HG02885 (cell line): ENCODE data around the gene AP5B1.
"Not testable (repeated sequence)": the region's sequence is repeated elsewhere in the genome, so short reads cannot be mapped to it uniquely, and the experiment has no call there.

Experiments
- ATAC-seq: cut with Tn5 transposase; IDR thresholded peaks from one replicate; pipeline ENCODE4 v1.9.1; 2021; ENCODE audit warnings: mild to moderate bottlenecking; ENCODE audit not compliant: unreplicated experiment, poor library complexity

The AP5B1 gene

DNA sequence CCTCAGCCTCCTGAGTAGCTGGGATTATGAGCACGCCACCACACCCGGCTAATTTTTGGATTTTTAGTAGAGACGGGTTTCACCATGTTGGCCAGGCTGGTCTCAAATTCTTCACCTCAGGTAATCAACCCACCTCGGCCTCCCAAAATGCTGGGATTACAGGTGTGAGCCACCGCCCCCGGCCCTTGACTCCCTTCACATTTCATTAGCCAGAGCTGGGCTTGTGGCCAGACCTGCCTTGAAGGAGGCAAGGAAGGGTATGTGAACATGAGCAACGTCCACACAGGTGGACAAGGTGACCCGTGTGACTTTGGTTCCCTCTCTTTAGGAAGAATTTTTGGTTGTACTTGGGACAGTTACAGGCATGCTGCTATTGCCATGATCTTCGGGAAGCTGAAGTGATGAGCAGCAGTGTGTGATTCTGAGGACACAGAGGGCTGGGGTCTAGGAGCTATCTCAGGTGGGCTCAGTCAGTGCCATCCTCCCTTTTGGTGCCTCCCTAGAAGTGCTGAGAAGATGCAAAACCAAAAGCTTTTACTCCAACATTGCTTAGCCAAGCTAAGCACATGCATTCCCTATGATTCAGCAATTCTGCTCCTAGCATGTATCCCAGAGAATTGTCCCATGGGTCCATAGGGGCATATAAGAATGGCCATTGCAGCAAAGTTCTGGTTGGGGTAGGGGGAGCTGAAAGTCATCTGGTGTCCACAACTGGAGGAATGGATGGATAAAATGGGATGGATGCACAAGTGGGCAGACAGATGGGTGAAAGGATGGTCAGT is 6.1 kb downstream of the AP5B1 start:
- ATAC-seq = no peak

DNA sequence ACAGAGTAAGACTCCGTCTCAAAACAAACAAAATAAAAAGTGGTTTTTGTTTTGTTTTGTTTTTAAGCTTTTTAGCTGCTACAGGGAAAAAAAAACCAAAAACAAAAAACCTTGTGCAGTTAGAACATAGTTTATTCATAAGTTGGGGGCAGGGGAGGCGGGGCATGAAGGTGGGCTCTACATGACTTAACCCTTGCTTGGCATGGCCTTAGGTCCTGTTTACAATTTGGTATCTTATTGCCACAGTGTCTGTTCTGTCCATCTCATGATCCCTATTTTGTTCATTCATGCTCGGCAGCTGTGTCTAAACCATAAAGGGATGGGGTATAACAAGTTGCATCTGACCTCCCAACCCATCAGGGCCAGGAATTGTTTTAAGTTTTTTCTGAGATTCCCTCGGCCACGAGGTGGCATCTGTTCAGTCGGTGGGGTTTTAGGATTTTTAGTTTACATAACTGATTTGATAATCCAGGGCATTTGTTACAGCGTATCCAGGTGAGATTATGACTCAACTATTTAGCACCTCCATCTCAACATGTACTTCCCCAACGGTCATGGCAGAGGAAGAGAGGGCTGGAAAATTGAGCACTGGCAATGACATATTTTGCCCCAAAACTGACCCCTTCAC is 6.9 kb downstream of the AP5B1 start:
- ATAC-seq = no peak

DNA sequence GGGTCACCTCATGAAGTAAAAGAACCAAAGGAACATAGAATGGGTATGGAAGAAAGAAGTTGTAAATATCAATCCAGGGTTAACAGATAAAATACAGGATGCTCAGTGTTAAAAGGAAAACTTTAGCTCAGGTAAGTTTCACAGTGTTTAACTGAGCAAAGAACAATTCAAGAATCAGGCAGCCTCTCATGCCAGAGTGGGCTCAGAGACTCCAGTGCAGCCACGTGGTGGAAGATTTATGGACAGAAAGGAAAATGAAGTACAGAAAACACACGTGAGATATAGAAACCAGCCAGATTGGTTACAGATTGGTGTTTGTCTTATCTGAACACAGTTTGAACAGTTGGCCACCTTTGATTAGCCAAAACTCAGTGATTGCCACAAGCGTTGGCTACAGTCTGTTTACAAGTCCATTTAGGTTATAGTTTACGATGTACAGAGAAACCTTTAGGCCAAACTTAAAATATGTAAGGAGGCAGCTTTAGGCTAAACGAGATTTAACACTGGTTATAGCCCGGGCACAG is 9.1 kb downstream of the AP5B1 start:
- ATAC-seq = no peak

DNA sequence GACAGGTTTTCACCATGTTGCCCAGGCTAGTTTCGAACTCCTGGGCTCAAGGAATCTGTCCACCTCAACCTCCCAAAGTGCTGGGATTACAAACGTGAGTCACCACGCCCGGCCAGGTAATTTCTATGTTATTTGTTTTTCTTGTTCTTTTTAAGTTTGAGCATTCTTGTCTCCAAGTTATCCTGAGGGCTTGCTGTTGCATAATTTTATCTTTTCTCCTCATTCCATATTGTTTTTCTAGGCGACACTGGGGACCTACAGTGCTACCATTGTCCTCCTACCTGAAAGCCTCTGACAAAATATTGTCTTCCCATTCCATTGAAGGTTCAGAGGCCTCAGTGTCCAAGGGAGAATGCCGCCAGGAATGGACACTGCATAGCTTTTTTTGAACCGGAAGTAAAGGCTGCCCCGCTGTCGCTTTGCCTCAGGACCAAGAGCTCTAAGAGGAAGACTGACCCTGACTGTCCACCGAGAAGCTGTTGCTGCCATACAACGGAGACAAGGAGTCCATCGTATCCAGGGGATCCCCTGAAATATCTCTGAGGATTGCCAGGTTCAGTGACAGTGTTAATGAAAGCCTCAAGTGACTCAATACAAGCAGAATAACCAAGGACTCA is 9.7 kb downstream of the AP5B1 start:
- ATAC-seq = no peak

DNA sequence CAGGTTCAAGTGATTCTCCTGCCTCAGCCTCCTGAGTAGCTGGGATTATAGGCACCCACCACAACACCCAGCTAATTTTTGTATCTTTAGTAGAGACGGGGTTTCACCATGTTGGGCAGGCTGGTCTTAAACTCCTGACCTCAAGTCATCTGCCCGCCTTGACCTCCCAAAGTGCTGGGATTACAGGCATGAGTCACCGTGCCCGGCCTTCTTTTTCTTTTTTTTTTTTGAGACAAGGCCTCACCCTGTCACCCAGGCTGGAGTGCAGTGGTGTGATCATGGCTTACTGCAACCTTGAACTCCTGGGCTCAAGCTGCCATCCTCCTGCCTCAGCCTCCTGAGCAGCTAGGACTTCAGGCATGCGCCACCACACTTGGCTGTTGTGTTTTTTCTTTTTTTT is 13.0 kb downstream of the AP5B1 start:
- ATAC-seq = not testable (repeated sequence)

DNA sequence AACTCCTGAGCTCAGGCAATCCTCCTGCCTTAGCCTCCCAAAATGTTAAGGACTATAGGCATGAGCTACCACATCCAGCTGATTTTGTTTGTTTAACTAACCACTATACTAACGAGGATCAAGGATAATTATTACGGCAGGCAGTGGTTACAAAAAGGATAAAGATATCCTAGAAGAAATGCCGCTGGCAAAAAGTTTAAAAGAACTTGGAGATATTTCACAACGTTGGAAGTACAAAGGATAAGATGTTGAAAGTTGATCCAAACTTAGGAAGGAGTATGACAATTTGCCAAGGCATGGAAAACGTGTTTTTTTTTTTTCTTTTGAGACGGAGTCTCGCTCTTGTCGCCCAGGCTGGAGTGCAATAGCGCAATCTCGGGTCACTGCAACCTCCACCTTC is 13.4 kb downstream of the AP5B1 start:
- ATAC-seq = no peak

DNA sequence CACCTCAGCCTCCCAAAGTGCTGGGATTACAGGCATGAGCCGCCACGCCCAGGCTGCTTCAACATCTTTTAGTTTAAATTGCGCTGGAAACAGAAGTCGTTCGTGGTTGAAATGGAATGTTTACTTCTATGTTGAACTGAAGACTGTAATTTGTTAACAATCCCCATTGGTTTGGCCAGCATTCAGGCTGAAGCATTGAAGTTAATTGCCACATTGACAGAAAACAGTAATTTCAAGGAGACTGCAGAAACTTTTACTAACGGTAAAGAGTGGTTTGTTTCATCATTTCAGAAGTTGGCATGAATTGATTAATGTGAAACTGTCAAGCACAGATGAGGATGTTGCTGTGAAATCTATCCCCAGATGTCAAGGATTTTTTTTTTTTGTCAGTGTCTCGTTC is 14.2 kb downstream of the AP5B1 start:
- no peak for ATAC-seq

DNA sequence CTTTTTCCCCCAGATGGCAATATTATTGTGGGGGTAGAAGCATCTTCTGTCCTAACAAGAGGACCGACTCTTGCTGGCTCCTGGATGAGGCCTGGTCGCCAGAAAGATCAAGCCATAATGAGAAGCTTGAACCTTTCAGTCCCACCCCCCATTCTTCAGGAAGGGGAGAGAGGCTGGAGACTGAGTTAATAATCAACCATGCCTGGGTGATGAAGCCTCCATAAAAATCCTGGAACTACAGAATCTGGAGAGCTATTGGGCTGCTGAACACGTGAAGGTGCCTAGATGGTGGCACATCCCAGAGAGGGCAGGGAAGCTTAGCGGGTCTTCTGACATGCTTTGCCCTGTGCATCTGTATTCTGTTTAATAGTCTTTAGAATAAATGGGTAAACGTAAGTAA is 16.3 kb downstream of the AP5B1 start:
- ATAC-seq = no peak

DNA sequence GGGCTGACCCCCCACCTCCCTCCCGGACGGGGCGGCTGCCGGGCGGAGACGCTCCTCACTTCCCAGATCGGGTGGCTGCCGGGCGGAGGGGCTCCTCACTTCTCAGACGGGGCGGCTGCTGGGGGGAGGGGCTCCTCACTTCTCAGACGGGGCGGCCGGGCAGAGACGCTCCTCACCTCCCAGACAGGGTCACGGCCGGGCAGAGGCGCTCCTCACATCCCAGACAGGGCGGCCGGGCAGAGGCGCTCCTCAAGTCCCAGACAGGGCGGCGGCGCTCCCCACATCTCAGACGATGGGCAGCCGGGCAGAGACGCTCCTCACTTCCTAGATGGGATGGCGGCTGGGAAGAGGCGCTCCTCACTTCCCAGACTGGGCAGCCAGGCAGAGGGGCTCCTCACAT is 18.0 kb downstream of the AP5B1 start:
- ATAC-seq = not testable (repeated sequence)

DNA sequence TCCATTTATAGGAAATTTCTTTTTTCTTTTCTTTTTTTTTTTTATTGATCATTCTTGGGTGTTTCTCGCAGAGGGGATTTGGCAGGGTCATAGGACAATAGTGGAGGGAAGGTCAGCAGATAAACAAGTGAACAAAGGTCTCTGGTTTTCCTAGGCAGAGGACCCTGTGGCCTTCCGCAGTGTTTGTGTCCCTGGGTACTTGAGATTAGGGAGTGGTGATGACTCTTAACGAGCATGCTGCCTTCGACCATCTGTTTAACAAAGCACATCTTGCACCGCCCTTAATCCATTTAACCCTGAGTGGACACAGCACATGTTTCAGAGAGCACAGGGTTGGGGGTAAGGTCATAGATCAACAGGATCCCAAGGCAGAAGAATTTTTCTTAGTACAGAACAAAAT is 18.6 kb downstream of the AP5B1 start:
- ATAC-seq = not testable (repeated sequence)

DNA sequence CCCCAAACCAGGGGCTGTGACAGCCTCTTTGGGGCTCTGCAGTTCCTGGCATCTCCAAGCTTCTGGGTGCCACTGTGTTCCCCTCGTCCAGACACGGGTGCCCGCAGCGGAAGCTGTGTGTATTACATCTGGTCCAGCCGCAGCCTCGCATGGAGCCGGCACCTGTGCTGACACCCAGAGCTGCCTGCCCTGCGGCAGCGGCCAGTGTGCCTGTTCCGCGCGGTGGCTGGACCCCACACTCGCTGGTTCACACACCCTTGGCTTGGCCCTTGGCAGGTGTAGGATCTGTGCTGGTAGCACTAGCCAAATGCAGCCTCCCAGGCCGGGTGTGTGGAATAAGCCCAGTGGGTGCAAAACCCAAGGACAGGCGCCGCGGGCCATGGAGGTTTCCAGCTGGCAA is 35.7 kb downstream of the AP5B1 start:
- no peak for ATAC-seq

DNA sequence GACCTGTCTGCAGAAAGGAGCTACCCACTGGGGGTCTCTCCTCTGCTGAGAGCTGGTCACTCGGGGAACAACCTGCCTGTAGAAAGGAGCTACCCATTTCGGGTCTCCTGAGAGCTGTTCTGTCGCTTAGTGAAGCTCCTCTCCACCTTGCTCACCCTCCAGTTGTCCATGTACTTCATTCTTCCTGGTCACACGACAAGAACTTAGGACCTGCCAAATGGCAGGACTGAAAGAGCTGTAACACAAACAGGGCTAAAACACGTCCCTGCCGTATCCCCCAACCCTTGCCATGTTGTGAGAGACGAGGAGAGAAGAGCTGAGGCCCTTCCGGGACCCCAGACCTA is 36.1 kb downstream of the AP5B1 start:
- ATAC-seq = no peak

DNA sequence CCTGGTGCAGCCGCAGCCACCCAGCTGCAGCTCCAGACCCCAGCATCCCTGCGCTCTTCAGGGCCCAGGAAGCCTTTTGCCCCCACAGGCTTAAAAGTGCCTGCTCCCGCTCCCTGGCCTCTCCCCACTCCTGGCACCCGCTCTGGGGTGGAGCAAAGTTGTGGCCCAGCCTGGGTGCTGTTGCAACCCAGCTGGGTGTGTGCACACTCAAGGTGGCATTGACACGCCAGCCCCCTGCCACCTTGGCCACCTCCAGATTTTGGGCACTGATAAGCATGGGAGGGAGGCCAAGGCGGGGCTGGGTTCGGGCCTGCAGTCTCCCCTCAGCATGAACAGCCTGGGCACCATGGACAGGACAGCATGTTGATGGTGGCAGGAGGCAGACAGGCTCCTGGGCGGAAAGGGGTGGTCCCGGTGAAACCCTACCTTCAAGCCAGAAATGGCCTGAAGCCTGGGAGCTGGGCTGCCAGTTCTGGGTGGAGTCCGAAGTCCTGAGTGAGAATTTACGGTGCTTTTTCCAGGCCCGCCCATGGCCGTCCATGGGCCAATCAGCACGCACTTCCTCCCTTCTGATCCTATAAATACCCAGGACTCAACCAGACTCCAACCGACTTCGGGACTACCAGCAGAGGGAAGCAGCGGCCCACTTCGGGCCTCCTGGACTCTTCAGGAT is 36.6 kb downstream of the AP5B1 start:
- ATAC-seq = no peak

DNA sequence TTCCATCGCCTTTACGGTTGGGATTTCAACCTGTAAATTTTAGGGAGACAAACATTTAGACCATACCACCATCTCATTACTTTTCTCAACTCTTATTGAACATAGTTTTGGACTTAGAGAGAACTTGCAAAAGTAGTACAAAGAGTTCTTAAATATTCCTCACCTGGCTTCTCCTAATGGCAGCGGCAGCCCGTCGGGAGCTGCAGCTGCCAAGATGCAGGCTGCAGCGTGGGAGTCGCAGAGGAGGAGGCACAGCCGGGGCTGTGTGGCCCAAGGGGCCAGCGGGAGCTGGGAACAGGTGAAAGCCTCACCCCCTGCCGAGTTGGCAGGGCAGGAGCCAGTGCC is 37.1 kb downstream of the AP5B1 start:
- ATAC-seq = no peak

DNA sequence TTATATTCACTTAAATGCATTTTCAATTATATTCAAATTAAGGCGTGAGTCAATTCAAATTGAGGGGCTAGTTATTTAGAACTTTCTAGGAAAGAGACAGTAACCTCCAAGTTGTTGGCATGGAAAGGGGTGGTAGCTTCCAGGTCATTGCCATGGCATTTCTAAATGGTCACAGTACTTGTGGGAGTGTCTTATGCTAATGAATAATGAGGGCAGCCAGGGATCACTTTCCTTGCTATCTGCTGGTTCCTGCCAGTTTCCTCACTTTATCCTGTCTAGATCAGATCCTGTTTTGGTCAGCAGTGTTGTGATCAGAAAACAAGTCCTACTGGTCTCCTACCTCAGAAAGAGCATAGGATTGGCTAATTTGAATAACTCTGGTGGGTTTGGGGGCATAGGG is 38.4 kb downstream of the AP5B1 start:
- no peak for ATAC-seq

DNA sequence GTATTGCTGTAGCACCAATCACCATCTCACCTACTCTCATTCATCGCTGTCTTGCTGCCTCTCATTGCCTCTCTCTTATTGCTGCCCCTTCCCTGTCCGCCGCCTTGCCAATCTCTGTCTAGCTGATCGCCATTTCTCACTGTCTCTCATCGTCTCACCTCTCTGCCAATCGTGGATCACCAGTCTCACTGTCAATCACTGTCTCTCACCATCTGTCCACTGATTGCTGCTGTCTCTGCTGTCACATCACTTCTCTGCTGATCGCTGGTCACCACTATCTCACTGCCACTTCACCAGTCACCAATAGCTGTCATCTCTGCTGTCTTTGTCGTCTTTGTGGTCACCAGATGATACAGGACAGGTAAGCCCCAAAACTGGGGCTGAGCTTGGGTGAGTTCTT is 39.6 kb downstream of the AP5B1 start:
- no peak for ATAC-seq

DNA sequence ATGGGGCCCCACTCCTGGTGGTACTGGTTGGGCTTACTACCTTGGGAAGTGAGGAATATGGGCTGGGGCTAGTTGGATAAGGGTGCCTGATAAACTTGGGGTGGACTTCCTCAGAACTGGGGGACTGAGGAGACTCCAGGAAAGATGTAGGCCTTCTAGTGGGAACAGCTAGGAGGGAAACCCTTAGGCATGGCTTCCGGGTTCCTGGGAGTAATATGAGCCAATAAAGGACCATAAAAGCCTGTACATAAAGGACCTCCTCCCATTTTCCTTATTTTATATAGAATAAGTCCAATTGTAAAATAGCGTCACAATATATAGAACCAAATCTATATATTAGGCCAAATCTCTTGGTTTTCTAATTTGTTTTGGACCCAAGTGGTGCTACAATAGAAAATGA is 41.8 kb downstream of the AP5B1 start:
- no peak for ATAC-seq

DNA sequence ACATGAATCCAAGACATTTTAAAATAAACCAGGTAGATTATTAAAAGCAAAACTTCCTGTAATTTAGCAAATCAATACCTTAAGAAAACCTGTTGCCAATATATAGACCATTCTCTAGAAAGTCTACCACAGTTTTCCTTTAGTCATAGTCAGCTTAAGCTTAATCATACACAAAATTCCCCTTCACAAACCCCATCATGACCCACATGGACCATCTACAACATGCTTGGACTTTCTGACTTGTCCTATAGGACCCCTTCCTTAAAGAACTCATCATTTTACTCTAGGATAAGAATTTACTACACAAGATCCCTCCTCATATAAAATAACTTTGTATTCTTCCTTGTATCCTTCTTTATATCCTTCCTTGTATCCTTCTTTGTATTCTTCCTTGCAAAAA is 44.0 kb downstream of the AP5B1 start:
- no peak for ATAC-seq

DNA sequence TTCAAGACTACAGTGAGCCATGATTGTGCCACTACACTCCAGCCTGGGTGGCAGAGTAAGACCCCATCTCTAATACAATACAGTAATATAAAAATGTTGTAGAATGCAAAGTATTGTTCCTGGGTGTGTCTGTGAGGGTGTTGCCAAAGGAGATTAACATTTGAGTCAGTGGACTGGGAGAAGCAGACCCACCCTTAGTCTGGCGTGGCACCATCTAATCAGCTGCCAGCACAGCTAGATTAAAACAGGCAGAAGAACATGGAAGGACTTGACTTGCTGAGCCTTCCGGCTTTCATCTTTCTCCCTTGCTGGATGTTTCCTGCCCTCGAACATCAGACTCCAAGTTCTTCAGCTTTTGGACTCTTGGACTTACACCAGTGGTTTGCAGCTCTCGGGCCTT is 45.7 kb downstream of the AP5B1 start:
- ATAC-seq = not testable (repeated sequence)

DNA sequence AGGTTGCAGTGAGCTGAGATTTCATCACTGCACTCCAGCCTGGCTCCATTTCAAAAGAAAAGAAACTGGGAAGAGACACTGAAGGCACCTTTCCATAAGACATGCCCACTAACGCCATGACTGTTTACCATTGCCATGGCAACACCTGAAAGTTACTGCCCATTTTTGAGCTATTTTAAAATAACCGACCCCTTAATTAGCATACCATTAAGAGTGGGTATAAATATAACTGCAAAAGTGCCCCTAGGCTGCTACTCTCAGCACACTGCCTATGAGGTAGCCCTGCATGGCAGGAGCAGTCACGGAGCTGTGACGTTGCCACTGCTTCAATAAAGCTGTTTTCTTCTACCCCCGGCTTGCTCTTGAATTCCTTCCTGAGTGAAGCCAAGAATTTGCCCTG is 50.3 kb downstream of the AP5B1 start:
- ATAC-seq = no peak

DNA sequence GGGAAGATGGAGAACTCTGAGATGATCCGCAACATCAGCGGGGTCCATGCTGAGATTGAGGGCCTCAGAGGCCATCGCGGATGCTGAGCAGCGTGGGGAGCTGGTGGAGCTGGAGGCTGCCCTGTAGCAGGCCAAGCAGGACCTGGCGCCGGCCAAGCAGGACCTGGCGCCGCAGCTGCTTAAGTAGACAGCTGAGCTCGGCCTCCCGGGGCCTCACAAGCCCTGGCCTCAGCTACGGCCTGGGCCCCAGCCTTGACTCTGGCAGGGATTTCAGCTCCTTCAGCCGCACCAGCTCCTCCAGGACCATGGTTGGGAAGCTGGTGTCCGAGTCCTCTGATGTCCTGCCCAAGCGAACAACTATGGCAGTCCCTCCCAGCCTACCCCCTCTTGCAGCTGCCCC is 52.9 kb downstream of the AP5B1 start:
- ATAC-seq = no peak
